Activated CD8-positive, alpha-beta memory T cell treated with anti-CD3 and anti-CD28 coated beads, Interleukin-2, amount 50 U/mL, for 48 hours (primary cell): ENCODE data around the gene TMEM53.
A peak's percentile ranks its signal among the peaks of the same experiment; 100 is the strongest.
"Not testable (repeated sequence)": the region's sequence is repeated elsewhere in the genome, so short reads cannot be mapped to it uniquely, and the experiment has no call there.

Source experiments
- DNase-seq: peaks from one replicate; pipeline ENCODE4 v3.0.0-alpha.2; 2020

Gene TMEM53

DNA sequence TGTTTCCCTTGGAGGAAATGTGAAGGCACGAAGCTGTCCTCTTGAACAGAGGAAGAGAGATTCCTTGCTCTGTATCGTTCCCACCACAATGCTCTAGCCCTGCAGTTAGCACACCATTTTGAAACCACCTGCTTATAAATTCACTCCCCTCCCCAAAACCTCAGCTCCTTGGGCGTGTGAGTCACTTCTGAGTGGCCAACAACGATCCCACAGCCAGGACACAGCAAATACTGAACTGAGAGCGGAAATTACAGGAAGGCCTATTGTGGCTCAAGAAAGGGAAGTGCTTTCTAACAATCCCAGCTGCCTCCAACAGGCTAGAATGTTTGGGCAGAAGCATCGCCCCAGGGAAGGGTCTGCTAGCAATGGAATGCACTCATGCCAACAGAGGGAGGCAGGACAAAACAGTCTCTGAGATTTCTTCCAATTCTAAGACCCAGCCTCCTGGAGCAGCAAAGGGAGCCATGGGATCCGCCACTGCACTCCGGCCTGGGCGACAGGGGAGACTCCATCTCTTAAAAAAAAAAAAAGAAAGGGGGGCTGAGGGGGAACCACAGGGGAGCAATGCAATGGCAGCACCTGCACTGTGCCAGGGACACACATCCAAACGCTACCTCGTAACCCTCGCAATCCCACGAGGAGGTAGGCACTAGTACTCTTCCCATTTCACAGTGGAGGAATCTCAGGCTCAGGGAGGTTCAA is 1.9 kb downstream of the TMEM53 start:
- no peak for DNase-seq

DNA sequence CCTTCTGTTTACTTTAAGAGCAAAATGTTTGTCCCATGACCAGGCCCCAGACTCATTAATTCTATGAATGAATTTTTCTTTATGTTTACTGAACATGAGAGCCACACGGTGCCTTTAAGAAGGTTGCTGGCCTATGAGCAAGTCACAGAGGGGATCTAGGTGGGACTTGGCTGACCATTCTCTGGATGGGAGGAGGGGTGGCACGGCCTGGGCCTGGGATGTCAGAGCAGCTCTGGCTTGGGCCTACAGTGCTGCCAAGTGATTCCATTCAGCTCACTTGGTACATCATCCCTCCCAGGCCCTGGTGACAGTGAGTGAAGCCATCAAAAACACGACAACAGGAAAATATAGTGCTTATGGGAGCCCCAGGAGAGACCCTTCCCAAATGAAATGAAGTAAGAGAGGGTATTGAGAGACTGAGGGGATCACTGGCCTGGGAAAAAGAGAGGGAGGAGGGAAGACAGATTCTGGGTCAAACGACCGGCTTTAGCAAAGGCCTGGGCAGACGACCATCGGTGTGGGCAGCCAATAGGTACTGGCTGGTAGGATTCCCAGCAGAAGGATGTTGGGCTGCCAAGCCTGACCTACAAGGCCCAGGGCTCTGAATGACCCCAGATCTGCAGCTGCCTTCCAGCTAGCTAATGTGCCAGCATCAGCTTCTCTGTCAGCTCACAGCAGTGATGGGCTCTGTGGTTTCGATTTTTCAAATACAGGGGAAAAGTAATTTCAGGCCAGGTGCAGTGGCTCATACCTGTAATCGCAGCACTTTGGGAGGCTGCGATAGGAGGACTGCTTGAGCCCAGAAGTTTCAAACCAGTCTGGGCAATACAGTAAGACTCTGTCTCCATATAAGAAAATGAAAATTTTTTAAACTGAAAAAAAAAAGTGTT is 3.3 kb downstream of the TMEM53 start:
- no peak for DNase-seq

DNA sequence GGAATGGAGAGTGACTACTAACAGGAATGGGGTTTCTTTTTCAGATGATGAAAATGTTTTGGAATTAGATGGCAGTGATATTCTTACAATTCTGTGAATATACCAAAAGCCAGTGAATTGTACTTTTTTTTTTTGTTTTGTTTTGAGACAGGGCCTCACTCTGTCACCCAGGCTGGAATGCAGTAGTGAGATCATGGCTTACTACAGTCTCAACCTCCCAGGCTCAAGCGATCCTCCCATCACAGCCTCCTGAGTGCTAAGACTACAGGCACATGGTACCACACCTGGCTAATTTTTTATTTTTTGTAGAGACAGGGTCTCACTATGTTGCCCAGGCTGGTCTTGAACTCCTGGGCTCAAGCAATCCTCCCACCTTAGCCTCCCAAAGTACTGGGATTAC is 7.6 kb downstream of the TMEM53 start:
- DNase-seq: not testable (repeated sequence)

DNA sequence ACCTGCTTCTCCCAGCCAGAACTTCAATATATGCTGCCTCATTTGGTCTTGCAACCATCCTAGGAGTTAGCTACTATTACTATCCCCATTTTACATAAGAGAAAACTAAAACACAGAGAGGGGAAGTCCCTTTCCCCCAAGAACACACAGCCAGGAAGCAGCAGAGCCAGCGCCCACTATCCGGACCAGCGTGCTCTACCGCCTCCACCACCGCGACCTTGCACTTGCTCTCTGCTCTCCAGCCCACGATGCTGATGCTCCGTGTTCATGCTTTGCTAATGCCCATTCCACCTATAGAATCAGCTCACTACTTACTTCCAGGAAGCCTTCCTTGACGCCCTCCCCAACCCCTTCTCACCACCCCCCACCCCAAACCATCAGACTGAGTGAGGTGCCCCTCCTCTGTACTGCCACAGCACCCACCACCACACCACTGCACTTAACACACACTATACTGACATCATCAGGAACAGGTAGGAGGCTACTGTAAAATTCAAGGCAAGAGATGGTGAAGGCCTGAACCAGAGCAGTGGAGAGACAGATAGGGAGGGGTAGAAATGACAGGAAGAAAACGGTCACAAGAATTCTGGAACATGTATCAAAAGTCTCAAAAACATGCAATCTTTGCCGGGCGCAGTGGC is 9.4 kb downstream of the TMEM53 start:
- no peak for DNase-seq

DNA sequence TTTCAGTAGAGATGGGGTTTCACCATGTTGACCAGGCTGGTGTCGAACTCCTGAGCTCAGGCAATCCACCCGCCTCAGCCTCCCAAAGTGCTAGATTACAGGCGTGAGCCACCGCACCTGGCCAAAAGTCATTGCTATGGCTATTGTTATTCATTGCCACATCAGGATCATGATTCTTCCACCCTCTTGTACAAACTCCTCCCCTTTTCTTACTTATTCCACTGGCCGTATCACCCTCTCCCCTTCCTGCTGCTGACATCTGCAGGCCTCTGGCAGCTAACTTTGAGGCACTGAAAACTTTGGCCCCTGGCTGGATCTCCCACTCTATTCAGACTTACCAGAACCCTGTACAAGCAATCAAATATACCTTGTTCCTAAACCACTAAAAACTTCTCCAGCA is 10.9 kb downstream of the TMEM53 start:
- DNase-seq: no peak

DNA sequence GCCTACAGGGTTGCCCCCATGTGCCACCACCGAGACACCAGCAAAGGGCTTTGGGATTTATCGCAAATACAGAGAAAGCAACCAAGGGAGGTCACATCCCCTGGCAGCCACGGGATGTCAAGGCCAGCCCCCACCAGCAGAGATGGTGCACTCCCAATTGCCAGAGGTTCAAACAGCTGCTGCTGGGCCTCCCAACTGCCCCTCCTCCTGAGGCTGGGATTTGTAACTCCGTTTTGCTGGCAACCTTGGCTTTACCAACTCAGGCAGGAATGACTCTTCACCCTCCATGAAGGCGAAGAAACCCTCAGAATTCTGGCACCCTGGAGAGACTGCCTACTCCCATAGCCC is 11.6 kb downstream of the TMEM53 start:
- no peak for DNase-seq

DNA sequence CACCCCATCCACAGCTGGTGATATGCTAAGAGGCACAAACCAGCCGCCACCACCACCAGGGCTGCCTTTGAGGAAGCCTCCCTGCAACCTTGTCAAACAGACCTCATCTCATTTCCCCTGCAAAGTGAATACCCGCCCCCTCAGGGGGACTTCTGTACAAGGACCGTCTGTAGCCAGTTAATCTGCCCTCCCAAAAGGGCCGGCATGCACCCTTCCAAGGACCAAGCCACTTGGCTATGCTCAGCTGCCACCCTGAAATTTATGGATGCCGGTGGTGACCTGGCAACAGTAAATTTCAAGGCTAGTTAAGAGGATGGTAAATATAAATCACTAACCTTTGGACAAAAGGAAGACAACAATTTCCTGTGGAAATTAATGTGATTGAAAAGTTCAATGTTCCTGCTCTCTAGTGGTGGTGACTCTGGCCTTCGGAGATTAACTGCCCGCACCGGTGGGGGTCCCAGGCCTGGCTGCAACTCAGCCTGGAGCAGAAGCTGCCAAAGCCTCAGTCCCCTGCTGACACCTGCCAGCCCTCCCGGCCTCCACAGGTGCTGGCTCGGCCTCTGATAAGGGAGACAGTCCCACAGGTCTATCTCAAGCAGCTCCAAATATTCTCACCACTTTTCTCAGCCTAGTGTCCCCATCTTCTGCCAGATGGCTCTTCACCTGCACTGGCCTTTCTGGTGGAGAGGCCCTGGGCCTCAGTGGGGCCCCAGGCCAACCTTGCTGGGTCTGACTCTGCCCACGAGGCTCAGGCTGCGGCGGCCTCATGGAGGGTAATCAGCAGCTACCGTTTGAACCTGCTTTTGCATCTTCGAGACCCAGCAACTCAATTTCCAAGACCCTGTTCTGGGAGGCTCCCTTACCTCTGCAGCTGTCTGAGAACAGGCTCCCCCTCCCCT is 12.2 kb downstream of the TMEM53 start:
- DNase-seq: no peak

DNA sequence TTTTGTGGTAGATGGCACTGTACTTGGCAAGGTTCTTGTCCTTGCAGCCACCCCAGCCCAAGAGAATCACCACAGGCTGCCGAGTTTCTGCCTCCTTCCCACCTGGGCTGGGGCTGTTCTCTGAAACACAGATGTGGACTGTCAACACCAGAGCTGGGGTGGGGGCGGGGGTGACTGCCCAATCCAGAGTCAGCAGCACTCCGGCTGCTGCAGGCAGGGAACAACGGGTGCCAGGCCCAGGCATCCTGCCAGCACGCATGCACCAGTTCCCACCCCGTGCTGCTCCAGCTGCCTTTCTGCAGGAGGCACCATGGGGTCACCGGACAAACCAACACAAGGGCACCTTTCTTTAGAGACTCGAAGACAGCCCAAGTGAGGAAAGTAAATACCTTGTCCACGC is 14.1 kb downstream of the TMEM53 start:
- DNase-seq: no peak

DNA sequence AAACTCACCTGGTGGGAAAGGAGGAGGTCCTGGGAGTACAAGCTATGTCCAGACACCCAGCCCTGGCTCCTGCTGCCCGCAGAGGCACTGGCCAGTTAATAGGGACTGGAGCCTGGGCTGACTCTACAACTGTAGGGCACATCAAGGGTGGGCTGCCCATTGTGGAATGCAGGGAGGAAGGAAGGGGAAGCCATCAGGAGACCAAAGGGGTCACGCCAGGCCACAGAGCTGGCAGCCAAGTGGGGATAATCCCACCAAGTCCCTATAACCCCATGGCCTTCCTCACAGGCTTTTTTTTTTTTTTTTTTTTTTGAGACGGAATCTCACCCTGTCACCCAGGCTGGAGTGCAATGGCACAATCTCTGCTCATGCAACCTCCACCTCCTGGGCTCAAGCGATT is 14.7 kb downstream of the TMEM53 start:
- no peak for DNase-seq

DNA sequence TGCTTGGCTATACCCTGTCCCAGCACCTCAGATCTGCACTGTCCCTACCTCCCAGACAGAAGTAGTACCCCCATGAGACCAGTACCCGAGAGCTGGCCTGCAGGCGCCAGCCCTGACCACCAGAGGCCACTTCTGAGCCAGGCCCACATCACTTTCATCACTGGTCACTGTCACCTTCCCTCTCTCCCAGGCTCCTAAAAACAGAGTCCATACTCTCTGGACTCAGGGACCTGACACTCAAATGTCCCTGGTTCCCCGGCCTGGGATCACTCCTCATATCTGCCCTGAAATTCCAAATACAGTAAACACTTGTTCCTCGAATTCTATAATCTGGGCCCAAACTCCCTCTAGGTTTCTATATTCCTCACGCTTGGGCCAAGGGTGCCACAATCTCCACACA is 18.7 kb downstream of the TMEM53 start:
- DNase-seq: no peak

DNA sequence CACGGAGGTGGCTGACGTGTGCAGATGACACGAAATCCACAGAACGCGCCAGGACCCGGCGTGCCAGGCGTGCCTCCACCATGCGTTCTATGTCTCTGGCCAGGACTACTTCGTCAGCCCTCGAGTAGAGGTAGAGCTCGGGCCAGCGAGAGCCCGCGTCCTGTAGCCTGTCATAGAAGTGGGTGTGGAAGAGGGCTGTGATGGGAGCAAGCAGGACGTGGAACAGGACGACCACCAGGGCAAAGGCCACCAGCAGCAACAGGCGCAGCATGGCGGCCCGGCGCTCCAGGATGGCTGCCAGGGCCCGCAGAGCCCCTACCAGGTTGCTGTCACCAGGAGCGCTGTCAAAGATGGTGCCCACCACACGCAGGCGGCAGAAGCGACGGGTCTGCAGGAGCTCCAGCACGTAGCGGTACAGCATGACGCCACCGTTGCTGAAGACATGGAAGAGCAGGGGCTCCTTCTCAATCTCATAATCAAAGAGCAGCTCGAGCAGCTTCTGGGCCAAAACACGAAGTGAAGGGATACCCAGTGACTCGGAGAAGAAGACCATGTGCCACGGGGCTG is 19.6 kb downstream of the TMEM53 start:
- DNase-seq: no peak

DNA sequence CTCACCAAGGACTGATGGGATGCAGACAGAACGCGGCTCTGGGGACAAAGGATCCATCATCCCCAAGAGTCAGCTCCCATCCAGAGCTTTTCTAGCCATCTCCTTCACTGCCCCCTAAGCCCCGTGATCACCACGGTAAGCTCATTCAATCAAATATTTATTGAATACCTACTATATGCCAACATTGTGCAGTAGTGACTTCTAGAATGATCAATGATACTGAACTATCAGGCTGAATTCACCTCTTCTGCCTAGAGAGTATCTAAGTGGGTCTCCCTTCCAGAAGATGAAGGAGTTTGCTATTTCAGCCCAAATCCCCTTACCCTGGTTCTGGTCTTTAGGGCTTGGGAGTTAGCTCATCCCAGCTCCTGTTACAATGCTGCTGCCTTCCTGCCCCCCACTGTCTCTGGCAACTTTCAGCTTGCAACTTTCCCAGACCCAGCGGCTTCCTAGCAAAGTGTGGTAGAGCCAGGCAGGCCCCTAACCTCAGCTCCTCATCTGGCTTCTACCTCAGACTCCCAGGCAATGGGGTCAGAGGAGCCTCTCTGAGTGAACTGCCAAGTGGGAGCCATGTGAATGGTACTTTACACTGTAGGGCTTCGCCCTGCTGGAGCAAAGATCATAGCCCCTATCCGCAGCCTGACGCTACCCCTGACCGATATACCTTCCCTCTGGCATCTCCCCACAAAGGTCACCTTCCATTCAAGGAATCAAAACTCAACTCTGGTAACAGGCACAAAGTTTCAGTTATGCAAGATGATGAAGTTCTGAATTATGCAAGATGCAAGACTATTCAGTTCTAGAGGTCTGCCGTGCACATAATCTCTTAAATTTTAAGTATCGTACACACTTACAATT is 20.9 kb downstream of the TMEM53 start:
- no peak for DNase-seq

DNA sequence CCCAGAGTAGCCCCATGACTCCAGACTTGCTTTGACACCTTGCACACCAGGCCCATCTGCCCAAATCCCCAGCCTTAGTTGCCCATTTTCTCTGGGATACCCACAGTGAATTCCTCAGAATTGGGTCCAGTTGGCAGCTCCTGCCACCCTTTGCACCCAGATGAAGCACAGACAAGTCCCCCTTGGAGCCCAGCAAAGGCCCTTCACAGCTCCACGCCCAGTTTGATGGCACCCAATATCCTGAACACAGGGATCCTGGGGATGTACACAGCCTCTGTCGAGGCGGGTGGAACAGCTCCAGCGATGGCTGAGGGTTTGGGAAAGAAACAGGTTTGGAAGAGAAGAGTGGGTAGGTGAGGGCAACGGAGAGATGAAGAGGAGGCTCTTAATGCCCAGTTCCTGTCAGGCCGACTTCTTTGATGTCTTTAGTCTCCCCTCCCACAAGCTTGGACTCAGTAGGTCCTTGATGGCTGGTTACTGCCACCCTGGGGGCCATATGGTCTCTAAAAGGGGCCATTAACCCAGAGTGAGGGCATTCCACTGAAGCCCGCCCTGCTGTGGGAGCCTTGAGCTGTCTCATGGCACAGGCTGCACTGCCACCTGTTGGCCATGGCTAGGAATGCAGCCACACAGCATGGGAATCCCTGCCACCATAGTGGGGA is 21.7 kb downstream of the TMEM53 start:
- DNase-seq: peak; percentile 91

DNA sequence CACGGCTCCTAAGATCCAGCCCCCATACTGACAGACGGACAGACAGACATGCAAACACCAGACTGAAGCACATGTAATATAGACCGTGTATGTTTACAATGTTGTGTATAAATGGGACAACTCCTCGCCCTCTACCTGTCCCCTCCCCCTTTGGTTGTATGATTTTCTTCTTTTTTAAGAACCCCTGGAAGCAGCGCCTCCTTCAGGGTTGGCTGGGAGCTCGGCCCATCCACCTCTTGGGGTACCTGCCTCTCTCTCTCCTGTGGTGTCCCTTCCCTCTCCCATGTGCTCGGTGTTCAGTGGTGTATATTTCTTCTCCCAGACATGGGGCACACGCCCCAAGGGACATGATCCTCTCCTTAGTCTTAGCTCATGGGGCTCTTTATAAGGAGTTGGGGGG is 23.2 kb downstream of the TMEM53 start:
- no peak for DNase-seq

DNA sequence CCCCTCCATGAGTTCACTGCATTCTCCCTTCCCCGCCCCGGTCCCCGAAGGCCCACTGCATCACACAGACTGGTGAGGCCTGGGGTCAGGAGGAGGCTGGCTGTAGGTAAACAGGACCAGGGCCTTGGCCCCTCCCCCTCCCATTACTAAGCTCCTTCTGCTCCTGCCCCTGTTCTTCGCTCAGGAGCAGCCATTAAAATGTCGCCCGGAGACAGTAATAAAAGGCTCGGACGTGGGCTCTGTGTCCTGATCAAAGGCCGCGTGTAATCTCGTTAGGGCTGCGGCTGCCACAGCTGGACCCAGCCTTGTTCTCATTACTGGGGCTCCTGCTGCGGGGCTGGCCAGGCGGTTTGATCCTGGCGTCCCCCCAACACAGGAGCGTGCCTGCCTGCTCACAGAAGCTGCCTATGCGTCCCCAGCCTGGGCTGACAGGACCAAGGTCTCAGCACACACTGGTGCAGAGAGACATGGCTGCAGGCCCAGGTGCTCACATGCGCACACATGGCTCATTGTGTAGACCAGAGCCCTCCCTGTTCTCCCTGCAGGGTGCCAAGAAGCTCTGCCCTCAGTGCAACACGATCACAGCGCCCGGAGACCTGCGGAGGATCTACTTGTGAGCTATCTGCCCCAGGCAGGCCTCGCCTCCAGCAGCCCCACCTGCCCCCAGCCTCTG is 24.0 kb downstream of the TMEM53 start:
- DNase-seq: no peak

DNA sequence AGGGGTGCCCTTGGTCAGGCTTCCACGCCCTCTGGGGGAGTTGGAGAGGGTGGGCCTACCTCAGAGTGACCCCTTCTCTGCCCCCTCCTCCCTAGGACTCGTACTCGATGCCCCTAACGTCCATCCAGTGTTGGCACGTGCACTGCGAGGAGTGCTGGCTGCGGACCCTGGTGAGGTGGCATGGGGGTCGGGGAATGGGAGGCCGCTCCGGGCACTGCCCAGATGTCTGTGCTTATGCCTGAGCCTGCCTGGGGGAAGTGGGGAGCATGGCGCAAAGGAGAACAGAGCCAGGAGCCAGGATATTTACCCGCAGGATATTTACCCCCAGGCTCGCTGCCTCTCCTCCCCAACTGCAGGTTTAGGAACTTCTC is 24.5 kb downstream of the TMEM53 start:
- DNase-seq: no peak

DNA sequence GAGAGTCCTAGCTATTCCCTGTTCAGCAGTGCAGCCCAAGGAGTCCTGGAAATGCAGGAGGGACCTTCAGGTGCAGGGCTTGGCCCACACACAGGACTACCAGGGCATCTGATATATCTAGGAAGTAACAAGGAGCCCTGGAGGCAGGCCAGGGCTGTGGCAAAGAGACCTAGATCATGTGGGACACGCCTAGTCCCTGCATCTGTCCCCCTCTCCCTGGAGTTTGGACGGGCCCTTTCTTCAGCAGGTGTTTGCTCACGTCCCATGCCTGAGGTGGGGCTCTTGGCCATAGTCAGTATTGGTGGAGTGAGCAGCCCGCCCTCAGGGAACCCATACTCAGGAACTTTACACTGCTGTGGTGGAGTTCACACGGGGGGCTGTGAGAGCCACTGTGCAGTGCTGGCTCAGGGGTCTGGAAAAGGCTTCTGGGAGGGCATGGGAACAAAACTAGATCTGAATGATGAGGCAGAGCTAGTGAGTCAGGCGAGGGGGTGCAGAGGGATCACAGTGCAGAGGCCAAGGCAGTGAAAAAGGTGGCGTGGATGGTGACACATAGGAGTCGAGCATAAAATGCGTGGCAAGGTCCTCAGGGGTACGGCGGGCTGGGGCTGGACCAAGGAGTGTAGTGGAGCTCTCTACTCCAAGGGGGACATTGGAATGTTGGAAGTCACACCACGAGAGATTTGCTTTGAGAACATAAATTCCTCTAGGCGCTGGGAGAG is 25.6 kb downstream of the TMEM53 start:
- DNase-seq: no peak

DNA sequence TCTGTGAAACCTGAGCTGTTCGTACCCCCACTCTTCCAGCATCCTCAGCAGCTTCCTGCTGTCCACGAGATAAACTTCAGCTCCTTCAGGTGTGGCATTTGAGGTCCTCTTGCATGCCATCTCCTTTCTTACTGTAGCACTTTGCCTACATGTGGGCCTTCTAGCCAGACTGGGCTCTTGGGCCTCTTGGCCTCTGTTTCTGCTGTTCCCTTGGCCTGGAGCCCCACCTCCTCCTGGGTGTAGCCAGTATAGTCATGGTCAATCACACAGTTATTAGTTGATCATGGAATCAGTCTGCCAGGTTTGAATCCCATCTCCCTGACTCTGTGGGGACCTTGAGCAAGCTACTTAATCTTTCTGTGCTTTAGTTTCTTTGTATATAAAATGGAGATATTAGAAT is 26.4 kb downstream of the TMEM53 start:
- DNase-seq: no peak

DNA sequence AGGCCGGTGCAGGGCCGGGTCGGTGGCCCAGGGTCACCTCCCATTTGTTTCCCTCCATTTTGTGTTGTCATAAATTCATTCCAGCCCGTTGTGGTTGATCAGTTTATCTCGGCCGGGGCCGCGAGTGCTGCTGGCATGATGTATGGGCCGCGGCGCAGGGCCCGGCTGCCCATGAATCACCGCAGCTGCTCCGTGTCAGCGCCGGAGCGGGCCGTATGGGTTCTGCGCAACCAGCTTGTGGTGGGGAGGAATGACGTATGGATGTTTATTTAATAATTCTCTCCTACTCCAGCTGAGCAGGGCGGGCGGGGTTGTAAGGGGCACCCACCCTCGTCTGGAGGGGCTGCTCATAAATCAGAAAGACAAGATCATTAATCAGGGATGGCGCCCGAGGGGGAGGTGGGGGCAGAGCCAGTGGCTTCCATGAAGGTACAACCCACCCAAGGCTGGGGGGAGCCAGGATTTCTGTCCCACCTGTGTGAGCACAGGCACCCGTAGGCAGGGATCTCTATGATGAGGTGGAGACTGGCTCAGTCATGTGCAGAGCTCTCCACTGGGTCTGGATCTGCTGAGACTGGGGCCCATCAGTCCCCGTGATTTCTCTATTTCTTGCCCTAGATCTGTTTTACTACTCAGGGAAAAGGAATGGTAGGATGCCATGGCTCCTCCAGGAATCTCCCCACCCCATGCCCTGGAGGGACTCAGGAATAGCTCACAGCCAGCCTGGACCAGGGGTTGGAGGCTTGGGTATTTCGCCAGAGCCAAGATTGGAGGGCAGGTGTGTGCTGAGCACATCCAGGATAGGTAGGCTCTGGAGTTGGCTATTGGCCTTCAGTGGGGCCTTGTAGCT is 27.8 kb downstream of the TMEM53 start:
- no peak for DNase-seq
